Uterus (tissue), 2 donors: ENCODE measurements around the gene FAM174B.

ENCODE experiments used
- POLR2A ChIP-seq, 2 donors: fragments of 450-650 bp; IDR thresholded peaks; one replicate each; pipeline ENCODE4 v1.6.1; 2016; ENCODE audit warnings: antibody characterized with exemption in 2 of 2, mild to moderate bottlenecking in 1 of 2, moderate library complexity in 1 of 2
- TF ChIP-seq, protein P1 (sequence below), 4 experiments: fragments of 200-600 bp in 2 of 4; fragments of 450-650 bp in 2 of 4; sonication (generic) in 2 of 4; IDR thresholded peaks; one replicate each; pipeline ENCODE4 v1.5.1; 2016 to 2019; ENCODE audit warnings: antibody characterized with exemption in 4 of 4, mild to moderate bottlenecking in 2 of 4, moderate library complexity in 1 of 4

- TF ChIP-seq, protein P1, sequence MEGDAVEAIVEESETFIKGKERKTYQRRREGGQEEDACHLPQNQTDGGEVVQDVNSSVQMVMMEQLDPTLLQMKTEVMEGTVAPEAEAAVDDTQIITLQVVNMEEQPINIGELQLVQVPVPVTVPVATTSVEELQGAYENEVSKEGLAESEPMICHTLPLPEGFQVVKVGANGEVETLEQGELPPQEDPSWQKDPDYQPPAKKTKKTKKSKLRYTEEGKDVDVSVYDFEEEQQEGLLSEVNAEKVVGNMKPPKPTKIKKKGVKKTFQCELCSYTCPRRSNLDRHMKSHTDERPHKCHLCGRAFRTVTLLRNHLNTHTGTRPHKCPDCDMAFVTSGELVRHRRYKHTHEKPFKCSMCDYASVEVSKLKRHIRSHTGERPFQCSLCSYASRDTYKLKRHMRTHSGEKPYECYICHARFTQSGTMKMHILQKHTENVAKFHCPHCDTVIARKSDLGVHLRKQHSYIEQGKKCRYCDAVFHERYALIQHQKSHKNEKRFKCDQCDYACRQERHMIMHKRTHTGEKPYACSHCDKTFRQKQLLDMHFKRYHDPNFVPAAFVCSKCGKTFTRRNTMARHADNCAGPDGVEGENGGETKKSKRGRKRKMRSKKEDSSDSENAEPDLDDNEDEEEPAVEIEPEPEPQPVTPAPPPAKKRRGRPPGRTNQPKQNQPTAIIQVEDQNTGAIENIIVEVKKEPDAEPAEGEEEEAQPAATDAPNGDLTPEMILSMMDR (IDR thresholded peaks at IDR 0.05): no peak
- no peak for TF ChIP-seq POLR2A (IDR thresholded peaks at IDR 0.05)
These were observed 8.8 kb upstream of the FAM174B start for GRCh38 chr15:92664178-92664900.
